Thymus (tissue), 11 donors: ENCODE data around the gene DCLRE1A. TPM values are rescaled to one million over a fixed set of nuclear protein-coding genes. Genes with fewer than 3 reads are reported as not detected.

Experiments
- DNase-seq, 9 donors: peaks; one replicate each; pipeline ENCODE4 v3.0.0-alpha.2; 2013; ENCODE audit warnings: low spot score in 9 of 9, low read depth in 6 of 9, missing footprints in 1 of 9
- H3K27ac ChIP-seq, 2 donors: one replicate each; pipeline ENCODE4 v1.5.1; 2013; ENCODE audit warnings: control low read depth in 1 of 2, low read depth in 1 of 2, low read length in 1 of 2, mild to moderate bottlenecking in 1 of 2, moderate library complexity in 1 of 2
- H3K27me3 ChIP-seq, 2 donors: one replicate each; pipeline ENCODE4 v1.5.1; 2013; ENCODE audit warnings: low read length in 1 of 2; ENCODE audit not compliant: control insufficient read depth in 2 of 2, insufficient read depth in 1 of 2
- H3K36me3 ChIP-seq, 2 donors: one replicate each; pipeline ENCODE4 v1.5.1; 2013; ENCODE audit warnings: low read length in 1 of 2, mild to moderate bottlenecking in 1 of 2, moderate library complexity in 1 of 2; ENCODE audit not compliant: control insufficient read depth in 2 of 2, insufficient read depth in 2 of 2
- H3K4me1 ChIP-seq, 2 donors: one replicate each; pipeline ENCODE4 v1.5.1; 2013; ENCODE audit warnings: low read length in 2 of 2; ENCODE audit not compliant: control insufficient read depth in 2 of 2, insufficient read depth in 2 of 2
- H3K4me3 ChIP-seq, 2 donors: one replicate each; pipeline ENCODE4 v1.5.1; 2013; ENCODE audit warnings: low read length in 2 of 2, control low read depth in 1 of 2, mild to moderate bottlenecking in 1 of 2
- H3K9me3 ChIP-seq, 2 donors: one replicate each; pipeline ENCODE4 v1.5.1; 2013; ENCODE audit warnings: low read length in 1 of 2, mild to moderate bottlenecking in 1 of 2; ENCODE audit not compliant: control insufficient read depth in 2 of 2, insufficient read depth in 1 of 2
- WGBS: extraction: QIAGEN DNeasy Blood & Tissue Kit; methylation state at CpG from one replicate; pipeline ENCODE4 v1.1.7; 2013; 5-methylcytosine and 5-hydroxymethylcytosine counted together
- polyA plus RNA-seq: library from polyadenylated mRNA; stranded (reverse); fragments of 200-250 nt; gene quantifications from one replicate; pipeline ENCODE4 v1.2.3, GENCODE V29; 2013
- total RNA-seq: library from RNA; stranded (reverse); fragments of 120-200 nt; gene quantifications from one replicate; pipeline ENCODE4 v1.2.4, GENCODE V29; 2013
- donor health status: healthy.

The DCLRE1A gene
- total and polyA plus RNA-seq, 2 donors: 5.4 to 8.1 TPM

DNA sequence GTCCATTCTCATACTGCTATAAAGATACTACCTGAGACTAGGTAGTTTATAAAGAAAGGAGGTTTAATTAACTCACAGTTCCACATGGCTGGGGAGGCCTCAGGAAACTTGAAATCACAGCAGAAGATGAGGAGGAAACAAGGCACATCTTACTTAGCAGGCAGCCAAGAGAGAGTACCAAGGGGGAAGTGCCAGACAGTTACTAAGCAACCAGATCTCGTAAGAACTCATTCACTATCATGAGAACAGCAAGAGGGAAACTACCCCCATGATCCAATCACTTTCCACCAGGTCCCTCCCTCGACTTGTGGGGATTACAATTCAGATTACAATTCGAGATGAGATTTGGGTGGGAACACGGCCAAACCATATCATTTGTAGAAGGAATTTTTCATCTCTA, 36.9 kb upstream of the DCLRE1A start:
- H3K4me3 ChIP-seq: no peak overlapping the region
- H3K4me1 ChIP-seq: no peaks in the 10 kb centered on the region
- 95% methylated on average over 4 of the region's 4 CpGs for WGBS
- DNase-seq: no peak
- H3K36me3 ChIP-seq: peaks cover 6 to 7% of the 10 kb centered on the region in 2 donors
- no peaks in the 10 kb centered on the region for H3K27me3 ChIP-seq
- H3K27ac ChIP-seq: no peak overlapping the region
- no peaks in the 10 kb centered on the region for H3K9me3 ChIP-seq

DNA sequence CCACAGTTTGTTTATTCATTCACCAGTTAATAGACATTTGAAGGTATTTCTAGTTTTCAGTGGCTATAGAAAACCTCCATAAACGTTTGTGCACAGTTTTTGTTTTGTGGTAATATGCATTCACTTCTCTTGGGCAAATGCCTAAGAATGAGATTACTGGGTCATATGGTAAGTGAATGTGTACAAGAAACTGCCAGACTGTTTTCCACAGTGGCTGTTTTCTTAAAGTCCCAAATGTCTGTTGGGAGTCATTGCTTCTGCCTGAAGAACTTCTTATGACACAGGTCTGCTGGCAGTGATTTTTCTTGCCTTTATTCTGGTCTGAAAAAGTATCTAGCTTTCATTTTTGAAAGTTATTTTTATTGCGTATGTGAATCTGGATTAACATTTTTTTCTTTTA, 36.0 kb upstream of the DCLRE1A start:
- peaks cover 5 to 6% of the 10 kb centered on the region in 2 donors for H3K36me3 ChIP-seq

DNA sequence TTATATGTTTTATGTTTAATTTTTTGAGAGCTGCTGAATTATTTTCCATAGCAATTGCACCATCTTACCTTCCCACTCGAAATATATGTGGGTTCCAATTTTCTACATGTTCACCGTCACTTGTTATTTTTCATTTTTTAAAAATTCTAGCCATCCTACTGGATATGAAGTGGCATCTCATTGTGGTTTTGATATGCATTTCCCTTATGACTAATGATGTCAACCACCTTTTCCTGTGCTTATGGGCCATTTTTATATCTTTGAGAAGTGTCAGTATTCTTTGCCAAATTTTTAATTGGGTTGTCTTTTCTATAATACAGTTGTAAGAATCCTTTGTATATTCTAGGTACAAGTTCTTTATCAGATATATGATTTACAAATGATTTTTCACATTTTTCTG, 28.4 kb upstream of the DCLRE1A start:
- Histone ChIP-seq H3K27me3 (no peaks in the 10 kb centered on the region), H3K4me1 (no peaks in the 10 kb centered on the region), H3K36me3 (peaks cover 4 to 5% of the 10 kb centered on the region in 2 donors), H3K9me3 (no peaks in the 10 kb centered on the region), H3K27ac (no peak overlapping the region), H3K4me3 (no peak overlapping the region)
- no peak for DNase-seq
- WGBS: 73% methylated on average over 2 of the region's 2 CpGs

More for the DNA sequence above, 36.0 kb upstream of the DCLRE1A start:
- no peak overlapping the region for H3K27ac ChIP-seq
- H3K9me3 ChIP-seq: no peaks in the 10 kb centered on the region
- H3K4me3 ChIP-seq: no peak overlapping the region
- no peaks in the 10 kb centered on the region for H3K4me1 ChIP-seq
- WGBS: 94% methylated on average over 2 of the region's 2 CpGs
- no peak for DNase-seq
- H3K27me3 ChIP-seq: no peaks in the 10 kb centered on the region

DNA sequence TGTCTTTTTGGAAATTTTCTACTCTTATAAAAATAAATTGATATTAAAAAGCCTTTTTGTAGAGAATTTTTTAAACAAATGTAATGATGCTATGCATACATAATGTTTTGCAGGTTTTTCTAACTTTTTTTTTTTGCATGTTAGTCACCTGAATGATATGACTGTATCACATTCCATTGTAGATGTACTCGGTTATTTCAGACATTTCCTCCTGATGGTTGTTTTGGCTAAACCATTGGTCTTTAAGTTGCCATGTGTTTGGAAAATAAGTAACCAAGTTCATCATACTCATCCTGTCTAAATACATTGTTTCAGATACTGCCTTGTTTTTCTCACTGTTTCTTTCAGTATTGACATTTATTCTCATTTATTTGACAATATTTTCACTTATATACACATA, 26.4 kb upstream of the DCLRE1A start:
- peaks cover 0 to 7% of the 10 kb centered on the region in 2 donors for H3K36me3 ChIP-seq
- no peak overlapping the region for H3K27ac ChIP-seq
- H3K9me3 ChIP-seq: no peaks in the 10 kb centered on the region
- H3K27me3 ChIP-seq: no peaks in the 10 kb centered on the region
- H3K4me1 ChIP-seq: no peaks in the 10 kb centered on the region
- 56% methylated on average over 1 of the region's 1 CpG for WGBS
- DNase-seq: no peak
- H3K4me3 ChIP-seq: no peak overlapping the region

DNA sequence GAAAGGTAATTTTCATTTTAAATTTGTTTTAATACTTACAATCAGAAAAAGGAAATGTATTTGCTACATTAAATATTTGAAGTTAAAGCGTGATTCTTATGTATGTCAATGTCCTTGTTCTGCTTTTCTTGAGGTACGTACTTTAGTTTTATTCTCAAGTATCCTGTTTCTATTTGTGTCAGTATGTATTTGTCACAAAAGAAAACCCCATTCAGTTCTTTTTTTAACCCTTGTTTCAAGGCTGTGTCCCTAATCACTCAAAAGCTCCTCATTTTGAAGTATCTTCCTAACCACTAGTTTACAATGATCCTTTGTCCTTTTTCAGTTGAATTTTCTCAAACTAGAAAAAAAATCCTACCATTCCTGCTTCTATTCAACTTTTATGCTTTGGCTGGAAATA, 25.8 kb upstream of the DCLRE1A start:
- Histone ChIP-seq H3K9me3 (no peaks in the 10 kb centered on the region), H3K36me3 (peaks cover 0 to 7% of the 10 kb centered on the region in 2 donors), H3K27me3 (no peaks in the 10 kb centered on the region), H3K27ac (no peak overlapping the region), H3K4me1 (no peaks in the 10 kb centered on the region), H3K4me3 (no peak overlapping the region)
- 96% methylated on average over 2 of the region's 2 CpGs for WGBS
- DNase-seq: no peak

DNA sequence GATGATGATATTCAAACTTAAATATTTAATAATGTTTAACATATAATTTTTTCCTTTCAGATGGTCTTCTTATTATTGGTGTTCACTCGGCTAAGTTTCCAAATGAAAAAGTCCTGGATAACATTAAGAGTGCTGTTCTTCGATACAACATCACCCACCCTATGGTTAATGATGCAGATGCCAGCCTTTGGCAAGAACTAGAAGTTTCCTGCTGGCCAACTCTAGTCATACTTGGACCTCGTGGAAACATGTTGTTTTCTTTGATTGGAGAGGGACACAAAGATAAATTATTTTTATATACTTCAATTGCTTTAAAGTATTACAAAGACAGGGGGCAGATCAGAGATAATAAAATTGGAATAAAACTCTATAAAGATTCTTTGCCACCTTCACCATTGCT, 22.6 kb upstream of the DCLRE1A start:
- Histone ChIP-seq H3K27ac (no peak overlapping the region), H3K27me3 (no peaks in the 10 kb centered on the region), H3K4me3 (no peak overlapping the region), H3K9me3 (no peaks in the 10 kb centered on the region), H3K4me1 (no peaks in the 10 kb centered on the region), H3K36me3 (peaks cover 0 to 4% of the 10 kb centered on the region in 2 donors)
- 93% methylated on average over 3 of the region's 3 CpGs for WGBS
- DNase-seq: no peak

DNA sequence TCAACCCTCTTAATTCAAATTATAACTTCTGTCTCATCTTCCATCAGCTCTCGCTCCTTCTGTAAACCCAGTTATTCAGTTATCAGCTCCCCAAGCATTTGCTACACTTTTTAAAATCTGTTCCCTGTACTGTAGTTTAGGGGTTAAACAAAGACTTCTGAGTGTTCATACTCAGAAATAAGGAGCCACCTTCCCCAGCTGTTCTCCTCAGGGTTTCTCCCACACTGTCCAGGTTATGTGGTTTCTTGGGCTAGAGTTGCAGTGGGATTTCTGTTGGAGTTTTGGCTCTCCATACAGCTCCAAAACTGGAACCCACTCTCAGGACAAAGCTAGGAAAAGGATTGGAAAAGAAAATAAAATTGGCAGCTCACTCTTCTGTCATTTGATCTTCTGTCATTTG, 21.3 kb upstream of the DCLRE1A start:
- DNase-seq: no peak
- Histone ChIP-seq H3K27ac (no peak overlapping the region), H3K27me3 (no peaks in the 10 kb centered on the region), H3K36me3 (peaks cover 0 to 4% of the 10 kb centered on the region in 2 donors), H3K4me3 (no peak overlapping the region), H3K9me3 (no peaks in the 10 kb centered on the region), H3K4me1 (no peaks in the 10 kb centered on the region)
- 100% methylated on average over 1 of the region's 1 CpG for WGBS

DNA sequence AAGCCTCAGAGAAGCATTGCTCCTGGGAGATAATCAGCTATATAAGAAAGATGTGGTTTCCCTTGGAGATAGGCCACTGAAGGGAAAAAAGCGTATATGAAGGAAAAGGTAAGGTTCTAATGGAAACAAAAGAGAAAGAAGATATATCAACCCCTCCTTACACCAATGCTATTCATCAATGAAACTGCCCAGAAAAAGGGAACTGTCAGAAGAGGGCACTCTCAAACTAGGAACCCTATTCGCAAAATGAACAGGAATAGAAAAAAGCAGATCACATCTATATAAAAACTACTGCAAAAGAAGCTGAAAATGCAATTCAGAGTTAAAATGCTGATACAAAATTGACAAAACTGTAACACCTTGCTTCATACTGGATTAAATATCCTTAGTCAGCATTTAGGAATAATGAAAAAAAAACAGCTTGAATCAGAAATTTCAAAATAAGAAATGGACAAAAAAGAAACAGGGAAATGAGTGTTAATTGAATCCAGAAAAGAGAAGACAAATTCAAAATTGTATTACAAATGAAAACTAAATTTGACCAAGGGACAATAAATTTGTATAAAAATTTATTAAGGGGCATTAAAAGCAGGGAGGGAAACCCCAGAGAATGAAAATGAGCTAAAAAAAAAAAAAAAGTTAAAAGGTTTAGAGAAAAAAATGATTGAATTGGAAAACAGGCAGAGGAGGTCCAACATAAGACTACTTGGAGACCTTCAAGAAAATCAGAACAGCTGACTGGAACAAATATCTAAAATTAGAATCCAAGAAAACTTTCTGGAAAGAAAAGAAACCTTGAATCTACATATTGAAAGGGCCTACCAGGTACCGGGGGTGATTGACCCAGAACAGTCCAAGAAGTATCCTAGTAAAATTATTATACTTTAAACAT, 18.5 kb upstream of the DCLRE1A start:
- 98% methylated on average over 3 of the region's 3 CpGs for WGBS
- H3K9me3 ChIP-seq: no peaks in the 10 kb centered on the region
- H3K36me3 ChIP-seq: peaks cover 0 to 4% of the 10 kb centered on the region in 2 donors
- no peak overlapping the region for H3K27ac ChIP-seq
- H3K27me3 ChIP-seq: no peaks in the 10 kb centered on the region
- DNase-seq: no peak
- no peak overlapping the region for H3K4me3 ChIP-seq
- no peaks in the 10 kb centered on the region for H3K4me1 ChIP-seq

DNA sequence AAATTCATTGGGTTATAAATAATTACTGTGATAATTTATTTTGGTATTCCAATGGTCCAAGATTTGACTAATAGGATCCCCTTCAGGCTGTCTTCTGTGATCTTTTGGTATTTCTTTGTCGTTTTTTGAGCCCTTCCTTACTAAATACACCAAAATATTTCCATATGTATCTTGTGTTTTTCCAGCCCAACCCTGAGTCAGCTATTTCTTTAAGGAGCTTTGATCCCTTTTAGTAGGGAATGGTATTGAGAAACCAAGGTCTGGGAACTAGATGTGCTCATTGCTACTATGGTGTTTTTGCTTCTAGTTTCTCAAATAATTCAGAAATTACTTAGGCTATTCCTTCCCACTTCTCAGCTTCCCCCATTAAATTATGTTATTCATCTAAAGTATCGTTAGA, 15.9 kb upstream of the DCLRE1A start:
- 71% methylated on average over 2 of the region's 2 CpGs for WGBS
- peaks cover 0 to 7% of the 10 kb centered on the region in 2 donors for H3K36me3 ChIP-seq
- no peak overlapping the region for H3K4me3 ChIP-seq
- no peak for DNase-seq
- H3K4me1 ChIP-seq: no peaks in the 10 kb centered on the region
- no peaks in the 10 kb centered on the region for H3K9me3 ChIP-seq
- no peak overlapping the region for H3K27ac ChIP-seq
- no peaks in the 10 kb centered on the region for H3K27me3 ChIP-seq
